Gastrocnemius medialis (tissue), 4 donors: ENCODE data around the gene TLE1.

Experiments
- POLR2A ChIP-seq, 2 donors: fragments of 450-650 bp; IDR thresholded peaks; one replicate each; pipeline ENCODE4 v1.6.1; 2017; ENCODE audit warnings: antibody characterized with exemption in 2 of 2, mild to moderate bottlenecking in 2 of 2, moderate library complexity in 2 of 2
- TF ChIP-seq, protein P1 (sequence below), 5 experiments: fragments of 450-650 bp in 3 of 5; fragments of 200-600 bp in 2 of 5; sonication (generic) in 2 of 5; IDR thresholded peaks in 4 of 5; conservative IDR thresholded peaks in 1 of 5; 1 replicate in 4 of 5; 2 replicates in 1 of 5; pipeline ENCODE4 v1.5.1; 2016 to 2019; ENCODE audit warnings: antibody characterized with exemption in 5 of 5, mild to moderate bottlenecking in 3 of 5, moderate library complexity in 3 of 5

DNA sequence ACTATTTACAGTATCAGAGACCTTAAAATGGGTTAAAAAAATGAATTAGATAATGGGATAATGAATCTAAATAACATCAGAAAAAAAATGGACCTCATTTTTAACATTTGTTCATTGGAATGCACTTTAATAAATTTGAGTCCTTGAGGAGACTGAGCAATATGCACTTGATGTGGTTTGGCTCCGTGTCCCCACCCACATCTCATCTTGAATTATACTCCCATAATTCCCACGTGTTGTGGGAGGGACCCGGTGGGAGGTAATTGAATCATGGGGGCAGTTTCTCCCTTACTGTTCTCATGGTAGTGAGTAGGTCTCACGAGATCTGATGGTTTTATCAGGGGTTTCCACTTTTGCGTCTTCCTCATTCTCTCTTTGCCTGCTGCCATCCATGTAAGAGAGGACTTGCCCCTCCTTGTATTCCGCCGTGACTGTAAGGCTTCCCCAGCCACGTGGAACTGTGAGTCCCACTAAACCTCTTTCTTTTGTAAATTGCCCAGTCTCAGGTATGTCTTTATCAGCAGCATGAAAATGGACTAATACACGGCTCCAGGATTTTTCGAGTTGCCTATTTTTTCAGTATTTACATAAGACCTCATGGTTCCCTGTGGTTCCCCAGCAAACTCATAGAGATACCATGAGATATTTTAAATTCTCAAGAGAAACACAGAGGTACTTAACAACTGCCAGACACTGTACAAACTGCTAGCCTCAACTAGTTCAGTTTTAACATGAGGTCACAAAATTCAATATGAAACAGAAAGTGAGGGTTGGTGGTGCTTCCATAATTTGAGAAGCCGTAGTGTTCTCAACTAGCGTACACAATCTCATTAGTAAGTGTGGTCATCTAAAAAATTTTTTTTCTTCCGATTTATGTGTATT, 128.3 kb downstream of the TLE1 start:
- TF ChIP-seq, protein P1, sequence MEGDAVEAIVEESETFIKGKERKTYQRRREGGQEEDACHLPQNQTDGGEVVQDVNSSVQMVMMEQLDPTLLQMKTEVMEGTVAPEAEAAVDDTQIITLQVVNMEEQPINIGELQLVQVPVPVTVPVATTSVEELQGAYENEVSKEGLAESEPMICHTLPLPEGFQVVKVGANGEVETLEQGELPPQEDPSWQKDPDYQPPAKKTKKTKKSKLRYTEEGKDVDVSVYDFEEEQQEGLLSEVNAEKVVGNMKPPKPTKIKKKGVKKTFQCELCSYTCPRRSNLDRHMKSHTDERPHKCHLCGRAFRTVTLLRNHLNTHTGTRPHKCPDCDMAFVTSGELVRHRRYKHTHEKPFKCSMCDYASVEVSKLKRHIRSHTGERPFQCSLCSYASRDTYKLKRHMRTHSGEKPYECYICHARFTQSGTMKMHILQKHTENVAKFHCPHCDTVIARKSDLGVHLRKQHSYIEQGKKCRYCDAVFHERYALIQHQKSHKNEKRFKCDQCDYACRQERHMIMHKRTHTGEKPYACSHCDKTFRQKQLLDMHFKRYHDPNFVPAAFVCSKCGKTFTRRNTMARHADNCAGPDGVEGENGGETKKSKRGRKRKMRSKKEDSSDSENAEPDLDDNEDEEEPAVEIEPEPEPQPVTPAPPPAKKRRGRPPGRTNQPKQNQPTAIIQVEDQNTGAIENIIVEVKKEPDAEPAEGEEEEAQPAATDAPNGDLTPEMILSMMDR (IDR thresholded peaks at IDR 0.05 in 4 of 5, conservative IDR thresholded peaks at IDR 0.05 in 1 of 5): no peak
- TF ChIP-seq POLR2A (IDR thresholded peaks at IDR 0.05): no peak
